Astrocyte (in vitro differentiated cells and primary cell): ENCODE results near the gene PLCH1. TPM values are rescaled to one million over a fixed set of nuclear protein-coding genes. Genes with fewer than 3 reads are reported as not detected.

ENCODE experiments used
- DNase-seq: peaks from one replicate; pipeline ENCODE4 v3.0.0-alpha.2; 2010; ENCODE audit warnings: low read depth
- FAIRE-seq: peaks from 2 replicates; lab custom pipeline; 2011; peaks lifted over from hg19 to GRCh38; lab: Jason Lieb, UNC
- H2AFZ ChIP-seq: 2 replicates; pipeline ENCODE4 v1.6.0; 2012; ENCODE audit warnings: low read depth, low read length, inconsistent platforms
- H3K27ac ChIP-seq: 2 replicates; pipeline ENCODE4 v1.5.1; 2011; ENCODE audit warnings: low read depth, low read length, inconsistent platforms
- H3K27me3 ChIP-seq: 2 replicates; pipeline ENCODE4 v1.6.0; 2011; ENCODE audit warnings: low read length, inconsistent platforms; ENCODE audit not compliant: insufficient read depth
- H3K36me3 ChIP-seq: 2 replicates; pipeline ENCODE4 v1.5.1; 2011; ENCODE audit warnings: low read length, inconsistent platforms; ENCODE audit not compliant: insufficient read depth
- H3K4me1 ChIP-seq: 2 replicates; pipeline ENCODE4 v1.5.1; 2011; ENCODE audit warnings: low read length, inconsistent platforms; ENCODE audit not compliant: insufficient read depth
- H3K4me2 ChIP-seq: 2 replicates; pipeline ENCODE4 v1.6.0; 2012; ENCODE audit warnings: low read length, inconsistent platforms
- H3K4me3 ChIP-seq: 2 replicates; pipeline ENCODE4 v1.5.1; 2011; ENCODE audit warnings: low read depth, mild to moderate bottlenecking, low read length, inconsistent platforms; ENCODE audit not compliant: insufficient read depth
- H3K79me2 ChIP-seq: 2 replicates; pipeline ENCODE4 v1.6.0; 2012; ENCODE audit warnings: mild to moderate bottlenecking, low read length, inconsistent platforms; ENCODE audit not compliant: insufficient read depth
- H3K9ac ChIP-seq: 2 replicates; pipeline ENCODE4 v1.6.0; 2012; ENCODE audit warnings: mild to moderate bottlenecking, low read length, inconsistent platforms
- H3K9me3 ChIP-seq: 2 replicates; pipeline ENCODE4 v1.5.1; 2012; ENCODE audit warnings: low read depth, mild to moderate bottlenecking, low read length, inconsistent platforms; ENCODE audit not compliant: insufficient read depth
- H4K20me1 ChIP-seq: 2 replicates; pipeline ENCODE4 v1.6.0; 2012; ENCODE audit warnings: low read length, inconsistent platforms; ENCODE audit not compliant: insufficient read depth
- H3K27ac Mint-ChIP-seq: one replicate; pipeline ENCODE4 v1.8.0; 2021; ENCODE audit warnings: mild to moderate bottlenecking, mixed read lengths; ENCODE audit not compliant: unreplicated experiment
- H3K27me3 Mint-ChIP-seq: one replicate; pipeline ENCODE4 v1.8.0; 2021; ENCODE audit warnings: low read depth, mixed read lengths; ENCODE audit not compliant: unreplicated experiment
- H3K36me3 Mint-ChIP-seq: one replicate; pipeline ENCODE4 v1.8.0; 2021; ENCODE audit warnings: low read depth, mixed read lengths; ENCODE audit not compliant: unreplicated experiment
- H3K4me1 Mint-ChIP-seq: one replicate; pipeline ENCODE4 v1.8.0; 2021; ENCODE audit warnings: low read depth, mixed read lengths; ENCODE audit not compliant: unreplicated experiment
- H3K4me3 Mint-ChIP-seq: one replicate; pipeline ENCODE4 v1.8.0; 2021; ENCODE audit warnings: mild to moderate bottlenecking, moderate library complexity, mixed read lengths; ENCODE audit not compliant: unreplicated experiment
- H3K9me3 Mint-ChIP-seq: one replicate; pipeline ENCODE4 v1.8.0; 2021; ENCODE audit warnings: mild to moderate bottlenecking, mixed read lengths; ENCODE audit not compliant: unreplicated experiment
- EZH2 ChIP-seq: IDR thresholded peaks from 2 replicates; pipeline ENCODE4 v1.6.1; 2012; ENCODE audit warnings: mild to moderate bottlenecking, low read length, inconsistent platforms; ENCODE audit not compliant: insufficient read depth
- total RNA-seq: library from RNA; stranded (reverse); gene quantifications from 2 replicates; pipeline ENCODE4 v1.2.1, GENCODE V29; 2021
- TF ChIP-seq, protein P1 (sequence below): IDR thresholded peaks from 2 replicates; pipeline ENCODE4 v1.5.1; 2011; ENCODE audit warnings: low read depth, mild to moderate bottlenecking, inconsistent platforms, low read length, moderate library complexity; ENCODE audit not compliant: insufficient read depth

PLCH1 gene
- total RNA-seq, 1 donor from 2014 or later: 1.2 TPM

GRCh38 chr3:155701882-155702465 is 42.9 kb downstream of the PLCH1 start:
- no peak for TF ChIP-seq EZH2
- TF ChIP-seq, protein P1, sequence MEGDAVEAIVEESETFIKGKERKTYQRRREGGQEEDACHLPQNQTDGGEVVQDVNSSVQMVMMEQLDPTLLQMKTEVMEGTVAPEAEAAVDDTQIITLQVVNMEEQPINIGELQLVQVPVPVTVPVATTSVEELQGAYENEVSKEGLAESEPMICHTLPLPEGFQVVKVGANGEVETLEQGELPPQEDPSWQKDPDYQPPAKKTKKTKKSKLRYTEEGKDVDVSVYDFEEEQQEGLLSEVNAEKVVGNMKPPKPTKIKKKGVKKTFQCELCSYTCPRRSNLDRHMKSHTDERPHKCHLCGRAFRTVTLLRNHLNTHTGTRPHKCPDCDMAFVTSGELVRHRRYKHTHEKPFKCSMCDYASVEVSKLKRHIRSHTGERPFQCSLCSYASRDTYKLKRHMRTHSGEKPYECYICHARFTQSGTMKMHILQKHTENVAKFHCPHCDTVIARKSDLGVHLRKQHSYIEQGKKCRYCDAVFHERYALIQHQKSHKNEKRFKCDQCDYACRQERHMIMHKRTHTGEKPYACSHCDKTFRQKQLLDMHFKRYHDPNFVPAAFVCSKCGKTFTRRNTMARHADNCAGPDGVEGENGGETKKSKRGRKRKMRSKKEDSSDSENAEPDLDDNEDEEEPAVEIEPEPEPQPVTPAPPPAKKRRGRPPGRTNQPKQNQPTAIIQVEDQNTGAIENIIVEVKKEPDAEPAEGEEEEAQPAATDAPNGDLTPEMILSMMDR: peak; percentile 67
- no peak overlapping the region for H3K4me3 ChIP-seq

GRCh38 chr3:155697542-155697941 is 47.3 kb downstream of the PLCH1 start:
- H3K36me3 Mint-ChIP-seq: no peaks in the 10 kb centered on the region
- no peak for FAIRE-seq
- Histone ChIP-seq H3K4me2 (no peak overlapping the region), H2AFZ (no peak overlapping the region), H4K20me1 (no peaks in the 10 kb centered on the region), H3K79me2 (no peaks in the 10 kb centered on the region), H3K27me3 (peaks cover 2% of the 10 kb centered on the region), H3K27ac (no peak overlapping the region), H3K9me3 (no peaks in the 10 kb centered on the region), H3K36me3 (no peaks in the 10 kb centered on the region), H3K9ac (no peak overlapping the region), H3K4me3 (no peak overlapping the region), H3K4me1 (no peaks in the 10 kb centered on the region)
- H3K4me3 Mint-ChIP-seq: no peak overlapping the region
- no peaks in the 10 kb centered on the region for H3K9me3 Mint-ChIP-seq
- H3K4me1 Mint-ChIP-seq: peaks cover 3% of the 10 kb centered on the region
- peaks cover 2% of the 10 kb centered on the region for H3K27me3 Mint-ChIP-seq
- H3K27ac Mint-ChIP-seq: no peak overlapping the region
- TF ChIP-seq, protein P1: no peak
- TF ChIP-seq EZH2: no peak
- DNase-seq: no peak

More at GRCh38 chr3:155701882-155702465, 42.9 kb downstream of the PLCH1 start:
- H3K9ac ChIP-seq: no peak overlapping the region
- no peaks in the 10 kb centered on the region for H3K79me2 ChIP-seq
- Mint-ChIP-seq H3K27me3 (peaks cover 2% of the 10 kb centered on the region), H3K27ac (no peak overlapping the region), H3K4me1 (peaks cover 8% of the 10 kb centered on the region), H3K36me3 (no peaks in the 10 kb centered on the region), H3K9me3 (no peaks in the 10 kb centered on the region), H3K4me3 (no peak overlapping the region)
- no peaks in the 10 kb centered on the region for H3K4me1 ChIP-seq
- no peaks in the 10 kb centered on the region for H3K36me3 ChIP-seq
- H3K27ac ChIP-seq: no peak overlapping the region
- H2AFZ ChIP-seq: no peak overlapping the region
- H3K27me3 ChIP-seq: no peaks in the 10 kb centered on the region
- H3K4me2 ChIP-seq: no peak overlapping the region
- DNase-seq (peak; percentile 32), FAIRE-seq (peak; percentile 78)
- no peaks in the 10 kb centered on the region for H4K20me1 ChIP-seq
- no peaks in the 10 kb centered on the region for H3K9me3 ChIP-seq

DNA sequence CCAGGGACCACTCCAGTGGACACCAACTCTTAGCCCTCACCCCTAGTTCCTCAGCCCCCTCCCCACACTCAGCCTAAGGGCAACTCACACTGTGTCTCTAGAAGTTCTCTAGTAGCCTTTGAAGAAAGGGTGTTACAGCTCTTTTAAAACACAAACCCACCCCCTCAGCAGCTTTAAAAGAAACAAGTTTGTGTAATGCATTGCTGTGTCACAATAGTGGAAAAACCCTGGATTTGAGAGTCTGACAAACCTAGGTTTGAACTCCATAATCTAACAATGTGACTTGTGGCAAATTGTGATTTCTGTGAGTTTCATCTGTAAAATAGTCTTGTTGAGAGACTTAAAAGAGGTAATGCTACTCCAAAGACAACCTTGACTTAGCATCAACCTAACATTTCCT is 54.0 kb downstream of the PLCH1 start:
- no peak overlapping the region for H3K27ac Mint-ChIP-seq
- no peaks in the 10 kb centered on the region for H3K9me3 ChIP-seq
- no peaks in the 10 kb centered on the region for H3K27me3 Mint-ChIP-seq
- H3K79me2 ChIP-seq: no peaks in the 10 kb centered on the region
- H3K36me3 ChIP-seq: no peaks in the 10 kb centered on the region
- H3K27me3 ChIP-seq: peaks cover 2% of the 10 kb centered on the region
- FAIRE-seq: no peak
- no peaks in the 10 kb centered on the region for H3K9me3 Mint-ChIP-seq
- no peak overlapping the region for H3K27ac ChIP-seq
- H4K20me1 ChIP-seq: no peaks in the 10 kb centered on the region
- no peak overlapping the region for H3K4me2 ChIP-seq
- TF ChIP-seq, protein P1: no peak
- TF ChIP-seq EZH2: no peak
- no peak overlapping the region for H3K4me3 Mint-ChIP-seq
- no peak overlapping the region for H3K4me3 ChIP-seq
- no peaks in the 10 kb centered on the region for H3K4me1 Mint-ChIP-seq
- H2AFZ ChIP-seq: no peak overlapping the region
- no peaks in the 10 kb centered on the region for H3K36me3 Mint-ChIP-seq
- DNase-seq: no peak
- no peaks in the 10 kb centered on the region for H3K4me1 ChIP-seq
- no peak overlapping the region for H3K9ac ChIP-seq
